ENCODE results near the gene DAAM2. TPM values are rescaled to one million over a fixed set of nuclear protein-coding genes. Genes with fewer than 3 reads are reported as not detected.

Gene DAAM2
- total RNA-seq, 2 donors from 2014 or later: 4.7 to 41.3 TPM

GRCh38 chr6:39876826-39877225, 84.7 kb downstream of the DAAM2 start:
- intact Hi-C loops (cut with DNase I): no loop called here
- TF ChIP-seq POLR2AphosphoS5 (IDR thresholded peaks at IDR 0.05) (no peak), CTCF (IDR thresholded peaks at IDR 0.05) (no peak), POLR2A (IDR thresholded peaks at IDR 0.05) (no peak)
- WGBS: 78% methylated on average over 3 of the region's 3 CpGs
- no peaks in the 10 kb centered on the region for H3K9me3 ChIP-seq
- no peaks in the 10 kb centered on the region for H3K36me3 ChIP-seq
- H3K4me3 ChIP-seq: no peak overlapping the region
- no peaks in the 10 kb centered on the region for H3K27me3 ChIP-seq (replicated peaks; ENCODE audit: insufficient read depth)
- H3K27ac ChIP-seq: no peak overlapping the region
- no peaks in the 10 kb centered on the region for H3K4me1 ChIP-seq (replicated peaks)
- DNase-seq (ENCODE audit: low spot score): no peak

- intact Hi-C loops (cut with DNase I): no loop called here
- 78% methylated on average over 3 of the region's 3 CpGs for WGBS
- Histone ChIP-seq H3K4me1 (replicated peaks) (no peaks in the 10 kb centered on the region), H3K36me3 (no peaks in the 10 kb centered on the region), H3K27me3 (replicated peaks; ENCODE audit: insufficient read depth) (no peaks in the 10 kb centered on the region), H3K9me3 (no peaks in the 10 kb centered on the region), H3K27ac (no peak overlapping the region), H3K4me3 (no peak overlapping the region)
- no peak for DNase-seq (ENCODE audit: low spot score)
- TF ChIP-seq POLR2AphosphoS5 (IDR thresholded peaks at IDR 0.05): no peak
- TF ChIP-seq POLR2A (IDR thresholded peaks at IDR 0.05): no peak
- TF ChIP-seq CTCF (IDR thresholded peaks at IDR 0.05): no peak
These were observed 87.4 kb downstream of the DAAM2 start for GRCh38 chr6:39879535-39879934.

- Histone ChIP-seq H3K27me3 (replicated peaks; ENCODE audit: insufficient read depth) (no peaks in the 10 kb centered on the region), H3K4me3 (no peak overlapping the region), H3K27ac (no peak overlapping the region), H3K36me3 (no peaks in the 10 kb centered on the region), H3K9me3 (no peaks in the 10 kb centered on the region), H3K4me1 (replicated peaks) (no peaks in the 10 kb centered on the region)
- TF ChIP-seq POLR2A (IDR thresholded peaks at IDR 0.05) (no peak), POLR2AphosphoS5 (IDR thresholded peaks at IDR 0.05) (no peak), CTCF (IDR thresholded peaks at IDR 0.05) (no peak)
- DNase-seq (ENCODE audit: low spot score): no peak
- 55% methylated on average over 4 of the region's 4 CpGs for WGBS
- intact Hi-C loops (cut with DNase I): loop anchor here (5.0 kb wide), 1 partner anchor 68 kb away; no protein-coding TSS in a partner anchor
These were observed 88.4 kb downstream of the DAAM2 start for GRCh38 chr6:39880594-39880993.

- Histone ChIP-seq H3K4me1 (replicated peaks) (no peaks in the 10 kb centered on the region), H3K27me3 (replicated peaks; ENCODE audit: insufficient read depth) (no peaks in the 10 kb centered on the region), H3K36me3 (no peaks in the 10 kb centered on the region), H3K4me3 (no peak overlapping the region), H3K27ac (no peak overlapping the region), H3K9me3 (no peaks in the 10 kb centered on the region)
- TF ChIP-seq CTCF (IDR thresholded peaks at IDR 0.05) (no peak), POLR2AphosphoS5 (IDR thresholded peaks at IDR 0.05) (no peak), POLR2A (IDR thresholded peaks at IDR 0.05) (no peak)
- no peak for DNase-seq (ENCODE audit: low spot score)
- 57% methylated on average over 16 of the region's 16 CpGs for WGBS
- intact Hi-C loops (cut with DNase I): loop anchor here (5.0 kb wide), 1 partner anchor 70 kb away; no protein-coding TSS in a partner anchor
These were observed 89.8 kb downstream of the DAAM2 start for GRCh38 chr6:39881851-39882530.

- Histone ChIP-seq H3K4me1 (replicated peaks) (no peaks in the 10 kb centered on the region), H3K27me3 (replicated peaks; ENCODE audit: insufficient read depth) (no peaks in the 10 kb centered on the region), H3K36me3 (no peaks in the 10 kb centered on the region), H3K27ac (no peak overlapping the region), H3K9me3 (no peaks in the 10 kb centered on the region), H3K4me3 (no peak overlapping the region)
- TF ChIP-seq POLR2AphosphoS5 (IDR thresholded peaks at IDR 0.05) (no peak), CTCF (IDR thresholded peaks at IDR 0.05) (no peak), POLR2A (IDR thresholded peaks at IDR 0.05) (no peak)
- 33% methylated on average over 8 of the region's 8 CpGs for WGBS
- DNase-seq (ENCODE audit: low spot score): no peak
- intact Hi-C loops (cut with DNase I): loop anchor here (5.0 kb wide), 1 partner anchor 70 kb away; no protein-coding TSS in a partner anchor
These were observed 90.3 kb downstream of the DAAM2 start for GRCh38 chr6:39882531-39882899.

Data from prostate gland (tissue), 2 donors.